GM18505 (cell line): ENCODE data around the gene IDNK.

Source experiments
- ATAC-seq: cut with Tn5 transposase; IDR thresholded peaks from one replicate; pipeline ENCODE4 v1.9.1; 2021; ENCODE audit not compliant: unreplicated experiment
- POLR2A ChIP-seq: IDR thresholded peaks from 4 replicates; pipeline ENCODE4 v1.6.1; 2011; ENCODE audit warnings: borderline replicate concordance; ENCODE audit not compliant: insufficient read depth, insufficient read length; ENCODE audit errors: extremely low read depth

The IDNK gene

DNA sequence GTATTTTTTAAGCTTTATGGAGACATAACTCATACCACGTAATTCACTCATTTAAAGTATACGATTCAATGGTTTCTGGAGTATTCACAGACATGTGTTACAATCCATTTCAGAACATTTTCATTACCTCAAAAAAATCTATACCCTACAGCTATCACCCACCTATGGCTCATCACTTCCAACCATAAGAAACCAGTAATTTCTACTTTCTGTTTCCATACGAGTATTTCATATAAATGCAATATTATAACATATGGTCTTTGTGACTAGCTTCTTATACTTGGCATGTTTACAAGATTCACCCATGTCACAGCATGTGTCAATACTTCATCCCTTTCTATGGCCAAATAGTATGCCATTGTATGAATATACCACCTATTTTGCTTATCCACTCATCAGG is 66.0 kb downstream of the IDNK start:
- TF ChIP-seq POLR2A, result no peak
- no peak for ATAC-seq

DNA sequence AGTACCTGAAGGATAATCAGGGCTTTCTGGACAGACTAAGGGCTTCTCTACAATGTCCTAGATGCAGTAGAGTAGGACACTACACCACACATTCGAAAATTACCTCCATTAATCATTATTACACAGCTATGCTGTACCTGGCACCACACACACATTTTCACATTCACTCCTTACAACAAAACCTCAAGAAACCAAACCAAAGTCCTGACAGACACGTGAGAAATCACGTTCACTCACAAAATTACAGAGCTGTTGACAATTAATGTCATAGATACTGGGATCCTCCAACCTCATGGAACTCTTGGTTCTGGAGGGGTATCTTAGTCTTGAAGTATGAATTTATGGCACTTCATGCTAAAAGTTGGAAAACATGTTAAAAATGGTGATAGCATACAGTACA is 68.5 kb downstream of the IDNK start:
- no peak for TF ChIP-seq POLR2A
- no peak for ATAC-seq
